Upper lobe of left lung (tissue), 4 donors: ENCODE data around the gene ALDH1A3.

Experiments used
- EP300 ChIP-seq, 4 donors: sonication (generic); formaldehyde crosslinking; IDR thresholded peaks; one replicate each; pipeline ENCODE4 v1.5.1; 2017; ENCODE audit warnings: antibody characterized with exemption in 4 of 4, control low read depth in 2 of 4
- POLR2A ChIP-seq, 4 donors: fragments of 450-650 bp; IDR thresholded peaks; one replicate each; pipeline ENCODE4 v1.5.1; 2016 to 2017; ENCODE audit warnings: antibody characterized with exemption in 4 of 4, mild to moderate bottlenecking in 2 of 4
- TF ChIP-seq, protein P1 (sequence below), 6 experiments: fragments of 450-650 bp in 4 of 6; fragments of 200-600 bp in 2 of 6; sonication (generic) in 2 of 6; IDR thresholded peaks; one replicate each; pipeline ENCODE4 v1.5.1; 2016 to 2019; ENCODE audit warnings: antibody characterized with exemption in 6 of 6

DNA sequence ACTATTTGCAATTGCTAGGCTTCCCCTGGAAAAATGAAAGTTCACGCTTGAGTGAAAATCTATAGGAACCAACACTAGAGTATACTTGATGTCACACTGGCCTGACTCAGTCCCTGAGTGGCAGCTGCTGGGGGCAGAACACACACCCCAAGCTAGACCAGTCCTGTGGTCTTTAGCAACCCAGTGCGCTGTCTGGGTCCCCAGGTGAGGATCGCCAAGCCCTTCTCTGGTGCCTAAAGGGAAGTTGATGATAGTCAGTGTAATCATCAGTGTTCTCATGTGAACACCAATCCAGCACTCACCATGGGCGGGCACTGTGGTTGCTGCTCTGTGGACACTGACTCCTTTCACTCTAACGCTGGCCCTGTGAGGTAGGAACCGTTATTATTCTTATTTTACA lies 11.2 kb downstream of the ALDH1A3 start:
- TF ChIP-seq POLR2A (IDR thresholded peaks at IDR 0.05), result no peak
- TF ChIP-seq, protein P1, sequence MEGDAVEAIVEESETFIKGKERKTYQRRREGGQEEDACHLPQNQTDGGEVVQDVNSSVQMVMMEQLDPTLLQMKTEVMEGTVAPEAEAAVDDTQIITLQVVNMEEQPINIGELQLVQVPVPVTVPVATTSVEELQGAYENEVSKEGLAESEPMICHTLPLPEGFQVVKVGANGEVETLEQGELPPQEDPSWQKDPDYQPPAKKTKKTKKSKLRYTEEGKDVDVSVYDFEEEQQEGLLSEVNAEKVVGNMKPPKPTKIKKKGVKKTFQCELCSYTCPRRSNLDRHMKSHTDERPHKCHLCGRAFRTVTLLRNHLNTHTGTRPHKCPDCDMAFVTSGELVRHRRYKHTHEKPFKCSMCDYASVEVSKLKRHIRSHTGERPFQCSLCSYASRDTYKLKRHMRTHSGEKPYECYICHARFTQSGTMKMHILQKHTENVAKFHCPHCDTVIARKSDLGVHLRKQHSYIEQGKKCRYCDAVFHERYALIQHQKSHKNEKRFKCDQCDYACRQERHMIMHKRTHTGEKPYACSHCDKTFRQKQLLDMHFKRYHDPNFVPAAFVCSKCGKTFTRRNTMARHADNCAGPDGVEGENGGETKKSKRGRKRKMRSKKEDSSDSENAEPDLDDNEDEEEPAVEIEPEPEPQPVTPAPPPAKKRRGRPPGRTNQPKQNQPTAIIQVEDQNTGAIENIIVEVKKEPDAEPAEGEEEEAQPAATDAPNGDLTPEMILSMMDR (IDR thresholded peaks at IDR 0.05), result no peak
- no peak for TF ChIP-seq EP300 (IDR thresholded peaks at IDR 0.05)
